T-helper 2 cell (primary cell): ENCODE results near the gene SLC22A5.
"Not testable (repeated sequence)": the region's sequence is repeated elsewhere in the genome, so short reads cannot be mapped to it uniquely, and the experiment has no call there.

Experiments
- DNase-seq, 5 experiments: peaks; one replicate each; pipeline versions ENCODE4 v3.0.0 to v3.0.0-alpha.2; 2012 to 2022

The SLC22A5 gene

DNA sequence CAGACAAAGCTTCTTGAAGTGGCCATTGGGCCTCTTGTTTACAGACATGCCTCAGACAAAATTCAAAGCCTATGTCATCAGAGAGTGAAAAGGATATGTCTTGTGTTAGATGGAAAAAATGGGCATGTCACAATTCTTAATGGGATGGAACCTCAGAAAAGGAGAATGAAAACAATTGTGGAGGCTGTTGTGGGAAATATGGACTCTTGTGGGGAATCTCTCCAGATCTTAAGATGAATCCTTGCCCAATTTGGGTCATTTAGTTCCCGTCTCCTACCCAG lies 19.5 kb downstream of the SLC22A5 start:
- no peak for DNase-seq

DNA sequence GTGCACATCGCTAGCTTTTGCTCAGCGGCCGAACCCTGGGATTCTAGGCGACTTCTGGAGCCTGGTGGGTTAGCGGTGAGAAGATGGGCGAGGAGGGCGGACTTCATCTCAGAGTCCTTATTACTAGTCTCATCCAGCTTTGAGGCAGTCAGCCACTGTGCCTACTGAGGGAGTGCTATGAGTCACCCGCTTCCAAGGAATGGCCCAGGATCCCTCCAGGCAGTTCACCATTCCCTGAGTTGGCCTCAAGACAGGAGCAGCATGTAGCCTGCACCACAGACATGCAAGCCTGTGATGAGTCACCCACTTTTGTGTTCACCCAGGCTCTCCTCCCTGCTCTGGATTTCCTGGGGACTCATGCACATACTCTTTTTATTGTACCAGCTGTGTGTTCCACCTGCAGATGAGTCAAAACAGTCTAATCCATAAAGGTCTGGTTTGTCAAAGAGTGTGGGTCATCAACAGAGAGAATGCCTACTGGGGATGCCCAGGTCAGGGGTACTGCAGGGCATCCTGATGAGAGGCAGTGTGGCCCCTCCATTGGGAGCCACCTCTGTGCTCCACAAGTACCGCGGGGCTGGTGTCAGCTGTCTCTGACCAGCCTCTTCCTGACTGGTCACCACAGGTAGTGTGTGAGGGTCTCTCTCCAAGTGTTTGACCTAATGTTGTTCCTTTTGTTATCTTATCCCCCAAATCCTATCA lies 20.2 kb downstream of the SLC22A5 start:
- DNase-seq, result no peak

DNA sequence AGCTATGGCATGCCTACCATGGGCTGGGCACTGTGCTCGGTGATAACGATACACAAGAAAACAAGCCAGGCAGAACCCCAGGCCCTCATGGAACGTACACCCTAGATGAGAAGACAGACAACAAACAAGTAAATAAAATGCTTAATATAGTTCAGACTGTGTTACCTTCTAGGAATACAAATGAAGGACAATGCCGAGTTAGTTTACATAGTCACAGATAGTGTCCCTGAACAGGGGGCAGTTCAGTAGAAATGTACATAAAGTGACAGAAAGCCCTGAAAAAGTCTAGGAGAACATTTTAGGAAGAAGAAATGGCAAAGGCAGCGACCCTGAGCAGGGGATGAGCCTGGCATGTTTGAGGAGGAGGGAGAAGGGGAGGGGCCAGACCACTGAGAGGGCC lies 21.7 kb downstream of the SLC22A5 start:
- DNase-seq, result no peak

DNA sequence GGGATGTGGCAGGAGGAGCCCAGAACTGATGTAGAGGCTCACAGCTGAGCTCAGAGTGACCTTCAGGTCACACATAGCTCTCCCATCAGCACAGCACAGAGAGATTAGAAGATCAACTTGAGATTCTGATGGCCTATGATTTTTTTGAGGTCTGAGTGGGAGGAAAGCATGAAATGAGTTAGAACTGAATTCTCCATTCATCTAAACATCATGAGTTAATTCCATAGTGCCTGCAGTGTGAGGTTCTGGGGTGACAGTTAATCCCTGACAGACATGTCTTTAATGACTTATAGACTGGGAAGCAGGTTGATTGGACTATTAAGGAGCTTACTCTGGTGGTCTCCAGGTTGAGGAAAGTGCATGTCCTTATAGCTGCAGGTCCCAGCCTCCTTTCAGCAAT lies 22.4 kb downstream of the SLC22A5 start:
- no peak for DNase-seq

DNA sequence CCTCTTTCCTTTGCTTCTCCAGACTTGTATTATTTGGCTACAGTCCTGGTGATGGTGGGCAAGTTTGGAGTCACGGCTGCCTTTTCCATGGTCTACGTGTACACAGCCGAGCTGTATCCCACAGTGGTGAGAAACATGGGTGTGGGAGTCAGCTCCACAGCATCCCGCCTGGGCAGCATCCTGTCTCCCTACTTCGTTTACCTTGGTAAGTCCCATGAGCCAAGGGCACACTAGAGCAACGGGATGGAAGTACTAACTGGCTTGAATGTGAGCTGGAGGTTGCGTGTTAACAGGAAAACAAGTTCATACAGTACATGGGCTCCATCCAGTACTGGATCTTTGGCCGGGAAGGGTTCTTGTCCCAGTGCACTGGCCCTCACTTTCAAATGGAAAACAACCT lies 22.9 kb downstream of the SLC22A5 start:
- no peak for DNase-seq

DNA sequence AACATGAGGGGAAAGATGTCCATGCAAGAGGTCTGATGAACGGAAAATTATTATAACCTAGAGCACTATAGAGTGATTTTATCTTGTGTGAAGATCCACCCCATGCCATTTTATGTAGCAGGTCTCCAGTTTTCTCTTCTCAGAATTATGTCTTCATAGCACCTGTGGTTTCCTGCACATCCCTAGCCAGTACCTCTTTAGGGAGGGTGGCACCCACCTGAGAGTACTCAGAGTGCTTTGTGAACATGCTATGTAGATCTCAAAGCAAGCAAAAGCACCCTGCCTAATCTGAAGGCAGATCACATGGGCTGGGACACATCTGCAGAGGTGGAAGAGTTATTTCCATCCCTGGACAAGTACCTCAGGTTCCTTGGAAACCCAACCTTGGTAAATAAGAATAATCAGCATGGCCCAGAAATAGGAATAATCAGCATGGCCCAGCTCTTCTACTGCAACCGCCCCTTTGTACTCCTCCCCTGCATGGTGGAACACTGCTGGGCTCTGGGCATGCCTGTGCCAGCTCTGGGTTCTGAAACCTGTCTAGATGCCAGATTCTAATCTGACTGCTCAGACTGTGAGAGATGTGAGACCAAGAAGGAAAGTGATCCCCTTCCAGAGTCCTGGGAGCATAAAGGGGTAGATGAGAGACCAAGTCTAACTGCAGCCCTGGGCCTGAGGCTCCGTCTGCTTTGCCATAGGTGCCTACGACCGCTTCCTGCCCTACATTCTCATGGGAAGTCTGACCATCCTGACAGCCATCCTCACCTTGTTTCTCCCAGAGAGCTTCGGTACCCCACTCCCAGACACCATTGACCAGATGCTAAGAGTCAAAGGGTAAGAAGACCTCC lies 23.7 kb downstream of the SLC22A5 start:
- DNase-seq, result no peak

DNA sequence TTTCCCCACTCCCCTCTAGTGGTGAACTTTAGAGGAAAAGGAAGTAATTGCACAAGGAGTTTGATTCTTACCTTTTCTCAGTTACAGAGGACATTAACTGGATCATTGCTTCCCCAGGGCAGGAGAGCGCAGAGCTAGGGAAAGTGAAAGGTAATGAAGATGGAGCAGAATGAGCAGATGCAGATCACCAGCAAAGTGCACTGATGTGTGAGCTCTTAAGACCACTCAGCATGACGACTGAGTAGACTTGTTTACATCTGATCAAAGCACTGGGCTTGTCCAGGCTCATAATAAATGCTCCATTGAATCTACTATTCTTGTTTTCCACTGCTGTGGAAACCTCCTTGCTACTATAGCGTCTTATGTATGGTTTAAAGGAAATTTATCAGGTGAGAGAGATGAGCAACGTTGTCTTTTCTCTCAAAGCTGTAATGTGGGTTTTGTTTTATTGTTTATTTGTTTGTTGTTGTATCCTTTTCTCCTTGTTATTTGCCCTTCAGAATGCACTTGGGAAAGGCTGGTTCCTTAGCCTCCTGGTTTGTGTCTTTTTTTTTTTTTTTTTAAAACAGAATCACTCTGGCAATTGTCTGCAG lies 25.3 kb downstream of the SLC22A5 start:
- no peak for DNase-seq

DNA sequence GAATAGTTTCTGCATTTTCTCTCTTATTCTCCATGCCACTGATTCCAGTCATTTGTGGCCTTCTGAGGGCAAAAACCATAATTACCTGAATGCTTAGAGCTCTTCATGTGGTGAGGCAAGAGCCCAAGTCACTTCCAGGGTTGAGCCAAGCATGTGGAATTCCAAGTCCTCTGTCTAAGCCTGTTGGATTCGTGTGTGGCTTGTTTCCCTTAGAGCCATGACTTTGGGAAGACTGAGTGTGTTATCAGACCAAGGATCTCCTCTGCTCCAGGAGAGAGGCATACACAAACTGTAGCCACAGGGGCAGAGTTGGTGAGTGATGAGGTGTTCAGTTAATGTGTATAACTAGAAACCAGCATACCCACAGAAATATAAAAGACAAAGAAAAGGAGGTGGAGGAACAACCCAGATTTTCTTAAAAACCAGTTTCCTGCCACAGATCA lies 27.1 kb downstream of the SLC22A5 start:
- no peak for DNase-seq

DNA sequence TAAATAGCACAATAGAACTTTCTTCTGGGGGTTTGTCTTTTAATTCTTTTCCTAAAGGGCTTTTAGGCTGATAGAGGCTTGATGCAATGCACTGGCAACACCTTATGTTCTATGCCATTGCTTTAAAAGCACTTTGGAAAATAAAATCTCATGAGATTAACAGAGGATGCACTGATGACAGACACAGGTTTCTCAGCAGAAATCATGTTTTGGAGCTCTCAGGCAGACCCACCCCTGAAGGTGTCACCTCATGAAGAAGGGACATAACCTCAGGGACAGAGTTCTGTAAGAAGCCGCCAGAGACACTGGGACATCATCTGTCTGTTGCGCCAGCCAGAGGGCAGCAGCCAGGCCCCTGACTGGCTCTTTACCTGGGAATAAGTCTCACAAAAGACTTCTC lies 27.7 kb downstream of the SLC22A5 start:
- DNase-seq, result no peak

DNA sequence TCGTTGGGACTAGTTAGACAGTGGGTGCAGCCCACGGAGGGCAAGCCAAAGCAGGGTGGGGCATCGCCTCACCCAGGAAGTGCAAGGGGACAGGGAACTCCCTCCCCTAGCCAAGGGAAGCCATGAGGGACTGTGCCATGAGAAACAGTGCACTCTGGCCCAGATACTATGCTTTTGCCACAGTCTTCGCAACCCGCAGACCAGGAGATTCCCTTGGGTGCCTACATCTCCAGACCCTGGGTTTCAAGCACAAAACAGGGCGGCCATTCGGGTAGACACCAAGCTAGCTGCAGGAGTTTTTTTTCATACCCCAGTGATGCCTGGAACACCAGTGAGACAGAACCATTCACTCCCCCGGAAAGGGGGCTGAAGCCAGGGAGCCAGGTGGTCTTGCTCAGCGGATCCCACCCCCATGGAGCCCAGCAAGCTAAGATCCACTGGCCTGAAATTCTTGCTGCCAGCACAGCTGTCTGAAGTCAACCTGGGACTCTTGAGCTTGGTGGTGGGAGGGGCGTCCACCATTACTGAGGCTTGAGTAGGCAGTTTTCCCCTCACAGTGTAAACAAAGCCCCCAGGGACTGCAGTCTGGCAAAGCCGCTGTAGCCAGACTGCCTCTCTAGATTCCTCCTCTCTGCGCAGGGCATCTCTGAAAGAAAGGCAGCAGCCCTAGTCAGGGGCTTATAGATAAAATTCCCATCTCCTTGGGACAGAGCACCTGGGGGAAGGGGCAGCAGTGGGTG lies 28.6 kb downstream of the SLC22A5 start:
- not testable (repeated sequence) for DNase-seq

DNA sequence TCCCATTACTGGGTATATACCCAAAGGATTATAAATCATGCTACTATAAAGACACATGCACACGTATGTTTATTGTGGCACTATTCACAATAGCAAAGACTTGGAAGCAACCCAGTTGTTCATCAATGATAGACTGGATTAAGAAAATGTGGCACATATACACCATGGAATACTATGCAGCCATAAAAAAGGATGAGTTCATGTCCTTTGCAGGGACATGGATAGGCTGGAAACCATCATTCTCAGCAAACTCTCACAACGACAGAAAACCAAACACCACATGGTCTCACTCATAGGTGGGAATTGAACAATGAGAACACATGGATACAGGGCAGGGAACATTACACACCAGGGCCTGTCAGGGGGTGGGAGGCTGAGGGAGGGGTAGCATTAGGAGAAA lies 34.5 kb downstream of the SLC22A5 start:
- DNase-seq, result not testable (repeated sequence)

DNA sequence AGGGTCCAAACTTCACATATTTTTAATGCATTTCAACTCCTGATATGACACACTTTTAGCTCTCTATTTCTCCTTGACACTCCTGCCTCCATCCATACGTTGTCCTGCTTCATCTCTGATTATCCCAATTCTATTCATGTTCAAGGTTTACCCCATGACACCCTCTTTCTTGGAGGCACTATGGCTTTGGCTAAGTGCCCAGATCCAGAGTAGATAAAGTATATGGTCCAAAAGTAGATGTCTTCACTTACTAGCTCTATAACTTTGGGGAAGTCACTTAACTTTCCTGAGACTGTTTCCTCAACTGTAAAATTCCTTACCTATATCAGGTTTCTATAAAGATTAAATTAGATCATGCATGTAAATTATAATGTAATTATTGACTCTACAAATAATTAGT lies 36.1 kb downstream of the SLC22A5 start:
- no peak for DNase-seq

DNA sequence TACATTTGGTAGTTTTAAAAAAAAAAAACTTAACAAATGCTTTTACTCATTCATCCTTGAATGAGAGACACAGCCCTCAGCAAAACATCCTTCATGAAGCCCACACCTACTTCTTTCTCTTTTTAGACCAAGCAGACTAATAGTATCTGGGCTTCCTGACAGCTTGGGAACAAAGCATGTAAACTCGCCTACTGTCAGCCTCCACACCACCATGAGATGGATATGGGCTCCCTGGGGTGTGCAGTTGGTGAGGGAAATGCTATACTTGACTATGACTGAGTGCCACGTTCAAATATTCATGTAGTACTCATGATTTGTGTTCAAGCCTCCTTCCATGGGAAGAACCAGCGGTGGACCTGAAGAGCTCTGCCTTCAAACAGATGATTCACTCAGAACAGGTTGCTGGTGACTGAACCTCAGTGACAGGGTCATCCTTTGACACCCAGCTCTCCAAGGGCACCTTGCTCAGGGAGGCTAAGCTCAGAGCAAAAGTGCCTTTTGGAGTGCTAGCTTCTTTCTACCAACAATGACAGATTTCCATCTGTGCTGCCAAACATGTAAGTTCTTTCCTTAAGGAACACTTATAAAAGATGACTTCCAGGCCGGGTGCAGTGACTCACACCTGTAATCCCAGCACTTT lies 36.8 kb downstream of the SLC22A5 start:
- no peak for DNase-seq

DNA sequence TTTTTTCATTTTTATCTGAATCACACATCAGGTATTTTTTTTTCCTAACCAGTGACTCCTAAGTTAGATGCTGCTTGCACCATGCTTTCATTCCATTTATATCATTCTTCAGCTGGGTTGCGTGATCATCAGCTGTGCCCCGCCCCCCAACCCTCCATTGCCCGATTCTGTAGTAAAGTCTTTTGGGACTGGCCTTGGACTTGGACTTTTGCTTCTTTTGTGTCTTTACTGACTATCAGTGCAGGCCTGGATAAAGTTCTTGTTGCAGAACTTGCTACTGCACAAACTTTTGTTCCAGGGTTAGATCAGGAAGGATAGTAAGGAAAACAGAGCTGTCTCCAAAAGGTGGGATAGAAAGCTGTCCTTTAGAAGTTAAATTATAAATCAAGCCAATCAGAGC lies 38.5 kb downstream of the SLC22A5 start:
- no peak for DNase-seq

DNA sequence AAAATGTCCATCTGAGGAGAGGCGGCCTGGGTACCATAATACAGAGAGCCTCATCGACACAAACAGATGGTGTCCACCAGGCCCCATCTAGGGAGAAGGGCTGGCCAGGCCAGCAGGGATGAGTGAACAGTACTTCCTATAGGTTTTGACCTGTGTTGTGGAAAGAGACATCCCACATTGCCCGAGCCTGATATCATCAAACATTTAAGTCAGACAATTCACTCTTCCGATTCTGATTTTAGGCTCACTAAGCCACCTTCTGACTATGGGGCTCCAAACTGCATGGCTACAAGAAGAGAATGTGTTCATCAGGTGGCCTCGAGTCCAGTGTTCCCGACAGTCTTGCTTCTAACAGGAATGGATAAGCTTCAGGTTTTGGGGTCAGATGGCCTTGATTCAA lies 38.9 kb downstream of the SLC22A5 start:
- no peak for DNase-seq

DNA sequence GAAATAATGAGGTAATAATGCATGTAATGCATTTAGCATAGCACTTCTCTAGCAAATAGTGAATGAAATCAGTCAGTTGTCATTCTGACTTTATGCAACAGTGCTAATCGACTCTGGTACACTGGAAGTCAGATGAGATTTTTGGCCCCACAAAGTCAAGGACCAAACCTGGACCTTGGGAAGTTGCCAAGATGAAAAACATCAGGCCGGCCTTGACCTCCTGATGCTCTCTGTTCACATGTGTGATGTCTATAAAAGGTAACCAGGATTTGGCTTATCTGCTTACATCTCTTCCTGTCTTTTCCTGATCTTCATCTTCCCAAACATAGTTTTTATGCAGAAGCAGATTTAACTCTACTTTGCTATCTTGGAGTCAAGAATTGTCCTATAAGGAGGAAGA lies 39.5 kb downstream of the SLC22A5 start:
- no peak for DNase-seq

DNA sequence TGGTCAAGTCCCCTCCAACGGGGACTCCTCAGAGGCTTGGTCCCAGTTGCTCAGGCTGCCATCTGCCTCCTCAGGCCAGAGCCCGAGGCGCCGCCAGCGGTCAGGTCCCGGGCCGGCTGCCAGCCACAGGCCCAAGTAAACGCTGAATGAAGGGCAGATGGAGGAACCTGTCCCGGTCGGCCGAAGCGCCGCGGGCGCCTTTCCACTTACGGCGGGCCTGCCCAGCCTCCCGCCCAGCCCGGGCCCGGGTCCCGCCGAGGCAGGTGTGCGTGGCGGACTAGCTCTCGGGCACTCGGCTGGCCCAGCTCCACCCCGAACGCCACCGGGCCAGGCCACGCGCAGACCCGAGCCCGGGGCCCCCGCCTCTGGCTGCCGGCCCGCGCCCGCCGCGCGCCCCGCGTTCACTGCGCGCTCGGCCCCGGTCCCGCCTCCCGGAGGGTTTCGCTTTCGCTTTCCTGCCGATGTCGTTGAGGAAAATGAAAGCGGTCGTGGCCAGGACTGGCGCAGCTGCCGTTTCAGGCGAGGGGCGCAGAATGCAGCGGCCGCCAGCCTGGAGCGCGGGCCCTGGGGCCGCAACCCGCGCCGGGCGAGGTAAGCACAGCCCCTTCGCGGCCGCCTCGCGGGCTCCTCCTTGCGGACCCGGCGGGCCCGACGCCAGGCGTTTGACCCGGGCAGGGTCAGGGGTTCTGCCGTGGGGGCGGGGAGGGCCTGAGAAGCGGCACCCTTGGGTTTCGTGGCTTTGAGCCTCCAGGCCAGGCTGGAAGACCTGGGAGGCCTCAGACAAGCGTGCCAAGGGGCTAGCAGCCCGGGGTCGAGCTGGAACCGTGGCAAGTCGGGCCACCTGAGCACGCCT lies 41.2 kb downstream of the SLC22A5 start:
- peak; percentile 60 to 90 (median 79) for DNase-seq

DNA sequence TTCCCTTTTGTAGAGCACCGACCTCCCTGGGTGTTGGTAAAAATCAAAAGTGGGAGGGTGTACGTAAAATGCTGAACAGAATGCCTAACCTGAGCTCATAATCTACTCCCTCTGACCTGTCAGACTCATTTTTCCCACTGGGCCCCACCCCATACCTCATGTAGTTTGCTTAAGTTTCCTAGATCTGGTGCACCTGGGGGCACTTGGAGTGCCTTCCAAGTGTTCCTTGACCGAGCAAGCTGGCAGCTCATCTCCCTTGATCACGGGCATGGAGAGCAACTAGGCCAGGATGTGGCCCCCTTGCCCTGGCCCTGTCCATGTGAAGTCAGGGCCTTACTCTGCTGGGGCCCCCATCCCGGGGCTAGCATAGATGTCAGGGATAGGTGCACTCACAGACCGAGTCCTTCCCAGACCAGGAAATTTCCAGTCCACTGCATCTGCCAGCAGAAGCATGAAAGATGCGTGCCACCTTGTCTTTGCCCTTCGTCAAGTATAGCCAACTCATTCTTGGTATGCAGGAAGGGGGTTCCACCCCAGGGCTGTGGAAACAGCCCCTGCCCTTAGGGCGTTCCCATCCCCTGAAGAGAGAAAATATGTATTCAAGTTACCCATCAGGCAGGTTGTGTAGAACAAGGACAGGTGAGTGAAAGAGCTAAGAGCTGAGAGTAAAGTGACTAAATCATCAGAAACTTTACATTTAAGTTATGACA lies 41.9 kb downstream of the SLC22A5 start:
- peak in 1 of 5 experiments; percentile 68 for DNase-seq

DNA sequence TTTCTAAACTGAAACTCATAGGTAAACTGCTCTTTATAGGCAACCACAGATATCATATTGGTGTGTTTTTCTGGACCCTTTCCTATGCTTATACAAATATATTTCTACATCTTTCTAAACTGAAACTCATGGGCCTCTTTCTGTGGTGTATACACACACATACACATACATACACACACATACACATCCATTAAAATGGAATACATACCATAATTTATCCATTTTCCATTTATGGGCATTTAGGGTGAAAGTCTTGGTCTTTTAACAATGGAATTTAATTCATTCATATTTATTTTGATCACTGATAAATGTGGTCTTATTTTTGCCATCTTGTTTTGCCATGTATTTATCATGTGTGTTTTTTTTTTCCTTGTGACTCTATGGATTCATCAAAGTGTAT lies 44.1 kb downstream of the SLC22A5 start:
- DNase-seq, result no peak

DNA sequence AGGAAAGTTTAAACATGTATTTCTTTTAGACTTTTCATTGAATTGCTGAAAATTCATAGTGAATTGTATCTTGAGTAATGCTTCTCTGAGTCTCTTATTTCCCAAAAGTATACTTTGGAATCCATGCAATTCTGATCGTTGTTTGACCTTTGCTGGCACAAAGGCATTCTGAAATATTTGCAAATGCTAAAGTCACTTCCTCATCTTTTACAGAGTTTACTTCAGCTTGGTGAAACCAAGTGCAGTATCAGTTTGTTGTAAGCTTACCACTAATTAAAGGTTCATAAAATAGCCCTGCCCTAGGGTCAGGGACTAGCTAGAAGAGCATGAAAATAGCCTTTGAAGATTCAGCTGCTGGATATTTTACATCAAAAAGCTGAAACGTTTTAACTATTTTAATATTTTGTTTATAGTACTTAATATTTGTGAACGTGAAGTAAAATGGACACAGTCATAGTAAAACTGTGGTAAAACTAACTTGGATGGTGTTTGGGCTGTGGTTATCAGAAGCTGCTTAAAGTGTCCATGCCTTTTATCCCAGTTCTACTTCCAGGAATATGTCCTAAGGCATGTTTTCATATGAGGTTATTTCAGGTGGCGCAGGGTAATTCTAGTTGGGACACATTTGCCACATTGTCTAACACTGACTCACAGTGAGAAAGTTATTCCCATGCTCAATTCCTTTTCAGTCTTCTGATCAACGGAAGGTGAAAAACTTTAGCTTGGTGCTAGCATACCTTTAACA lies 45.3 kb downstream of the SLC22A5 start:
- no peak for DNase-seq
